GM12872 (cell line): ENCODE measurements around the gene PCED1B.

Experiments
- TF ChIP-seq, protein P1 (sequence below): IDR thresholded peaks from 3 replicates; pipeline ENCODE4 v1.5.1; 2011; ENCODE audit warnings: low read depth, mild to moderate bottlenecking, low read length, moderate library complexity; ENCODE audit not compliant: insufficient read depth

Gene PCED1B

DNA sequence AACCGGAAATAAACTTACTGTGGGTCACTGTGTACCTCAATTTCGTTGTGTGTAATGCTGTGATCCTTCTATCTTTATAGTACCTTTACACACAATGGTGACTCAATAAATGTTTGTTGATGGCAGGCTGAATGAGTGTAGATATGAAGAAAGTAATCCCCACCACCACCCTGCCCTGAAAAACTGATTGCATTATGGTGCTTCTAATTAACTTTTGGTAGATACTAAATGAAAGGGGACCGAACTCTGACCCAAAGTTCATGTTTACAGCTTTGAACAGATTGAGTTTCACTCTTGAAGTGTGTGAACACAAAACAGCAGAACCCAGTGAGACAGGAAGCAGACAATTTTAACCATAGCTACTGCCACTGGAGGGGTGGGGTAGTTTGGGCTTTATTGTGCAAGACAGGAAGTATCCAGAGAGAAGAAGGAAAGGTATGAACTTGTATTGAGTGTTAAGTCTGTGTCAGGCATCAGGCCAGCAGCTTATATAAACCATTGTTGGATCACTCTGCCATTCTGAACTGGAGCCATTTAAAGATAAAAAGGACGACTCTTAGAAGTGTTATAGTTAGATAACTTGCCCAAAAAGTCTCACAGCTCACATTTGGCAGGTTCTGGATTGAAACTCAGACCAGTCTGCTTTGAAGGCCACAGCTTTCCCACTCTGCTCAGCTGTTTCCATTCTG is 197.3 kb downstream of the PCED1B start:
- TF ChIP-seq, protein P1, sequence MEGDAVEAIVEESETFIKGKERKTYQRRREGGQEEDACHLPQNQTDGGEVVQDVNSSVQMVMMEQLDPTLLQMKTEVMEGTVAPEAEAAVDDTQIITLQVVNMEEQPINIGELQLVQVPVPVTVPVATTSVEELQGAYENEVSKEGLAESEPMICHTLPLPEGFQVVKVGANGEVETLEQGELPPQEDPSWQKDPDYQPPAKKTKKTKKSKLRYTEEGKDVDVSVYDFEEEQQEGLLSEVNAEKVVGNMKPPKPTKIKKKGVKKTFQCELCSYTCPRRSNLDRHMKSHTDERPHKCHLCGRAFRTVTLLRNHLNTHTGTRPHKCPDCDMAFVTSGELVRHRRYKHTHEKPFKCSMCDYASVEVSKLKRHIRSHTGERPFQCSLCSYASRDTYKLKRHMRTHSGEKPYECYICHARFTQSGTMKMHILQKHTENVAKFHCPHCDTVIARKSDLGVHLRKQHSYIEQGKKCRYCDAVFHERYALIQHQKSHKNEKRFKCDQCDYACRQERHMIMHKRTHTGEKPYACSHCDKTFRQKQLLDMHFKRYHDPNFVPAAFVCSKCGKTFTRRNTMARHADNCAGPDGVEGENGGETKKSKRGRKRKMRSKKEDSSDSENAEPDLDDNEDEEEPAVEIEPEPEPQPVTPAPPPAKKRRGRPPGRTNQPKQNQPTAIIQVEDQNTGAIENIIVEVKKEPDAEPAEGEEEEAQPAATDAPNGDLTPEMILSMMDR, result no peak

DNA sequence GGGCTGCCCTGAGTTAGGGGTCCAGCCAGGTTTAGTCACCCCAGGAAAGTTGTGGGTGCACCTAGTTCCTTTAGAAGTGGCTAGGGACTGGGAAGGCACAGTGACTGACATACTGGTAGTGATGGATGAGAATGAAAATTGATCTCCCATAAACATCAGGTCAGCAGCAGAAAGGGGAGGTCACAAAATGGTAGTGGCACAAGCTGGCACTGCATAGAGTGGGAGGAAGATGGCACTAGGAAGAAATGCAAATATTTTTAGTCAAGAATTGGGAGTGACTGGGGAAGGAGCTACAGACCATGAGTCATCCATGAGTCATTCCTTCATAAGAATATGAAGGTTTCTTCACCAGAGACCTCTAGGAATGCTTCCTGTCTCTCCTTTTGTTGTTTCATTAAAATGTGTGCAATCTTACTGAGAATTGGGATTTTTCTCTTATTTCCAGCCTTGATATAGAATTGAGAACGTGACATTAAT is 198.6 kb downstream of the PCED1B start:
- TF ChIP-seq, protein P1, result no peak

DNA sequence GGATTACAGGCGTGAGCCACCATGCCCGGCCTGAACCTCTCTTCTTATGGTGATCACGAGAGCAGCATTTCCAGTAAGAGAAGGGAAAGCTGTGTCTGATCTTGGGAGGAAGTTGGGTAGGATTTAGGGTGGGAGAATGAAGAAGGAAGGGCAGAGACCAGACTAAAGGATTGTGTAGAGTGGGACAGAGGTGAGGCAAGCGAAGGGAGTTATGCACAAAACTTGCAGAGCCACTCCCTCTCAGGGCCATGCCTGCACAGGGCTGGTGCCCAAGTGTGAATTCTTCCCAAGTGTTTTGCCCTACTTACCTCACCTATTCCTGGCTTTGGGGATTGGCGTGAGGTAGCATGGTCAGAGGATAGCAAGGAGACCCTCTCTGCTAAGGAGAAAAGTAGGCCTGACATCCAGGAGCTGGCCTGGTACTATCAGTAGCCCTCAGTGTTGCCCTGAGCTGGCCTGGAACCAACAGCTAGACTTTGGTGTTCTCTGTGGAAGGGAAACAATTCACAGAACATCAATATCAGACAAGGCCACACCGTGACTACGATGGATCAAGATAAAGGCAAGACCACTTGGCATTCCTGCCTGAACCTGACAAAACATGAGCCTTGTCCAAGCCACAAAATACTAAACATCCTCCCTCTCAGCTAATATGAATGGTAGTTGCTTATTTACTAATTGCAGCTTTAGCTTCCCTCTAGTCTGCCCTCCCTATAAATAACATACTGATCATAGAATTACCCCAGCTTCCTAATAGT is 201.3 kb downstream of the PCED1B start:
- TF ChIP-seq, protein P1, result no peak

DNA sequence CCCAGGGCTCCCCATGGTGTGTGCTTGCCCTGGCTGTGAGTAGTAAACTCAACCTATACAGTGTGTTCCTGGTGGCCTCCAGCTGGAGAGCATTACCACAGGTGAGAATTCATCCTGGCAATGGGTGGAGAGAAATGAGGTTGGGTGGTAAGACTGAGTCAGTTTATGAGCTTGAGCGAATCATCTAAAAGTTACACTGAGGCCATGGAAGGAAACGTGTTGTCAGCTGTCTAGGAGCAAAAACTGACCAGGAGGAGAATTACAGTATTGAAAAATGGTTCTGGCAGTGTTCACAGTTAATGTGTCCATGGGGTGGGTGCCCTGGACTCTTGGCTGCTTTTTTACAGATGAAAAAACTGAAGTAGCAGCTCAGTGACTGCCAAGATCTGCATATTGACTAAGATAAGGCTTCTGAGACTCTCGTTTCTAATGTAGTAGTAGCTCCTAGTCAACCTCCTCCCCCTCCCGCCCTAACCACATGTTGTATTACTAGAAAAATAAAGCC is 202.3 kb downstream of the PCED1B start:
- TF ChIP-seq, protein P1, result no peak

DNA sequence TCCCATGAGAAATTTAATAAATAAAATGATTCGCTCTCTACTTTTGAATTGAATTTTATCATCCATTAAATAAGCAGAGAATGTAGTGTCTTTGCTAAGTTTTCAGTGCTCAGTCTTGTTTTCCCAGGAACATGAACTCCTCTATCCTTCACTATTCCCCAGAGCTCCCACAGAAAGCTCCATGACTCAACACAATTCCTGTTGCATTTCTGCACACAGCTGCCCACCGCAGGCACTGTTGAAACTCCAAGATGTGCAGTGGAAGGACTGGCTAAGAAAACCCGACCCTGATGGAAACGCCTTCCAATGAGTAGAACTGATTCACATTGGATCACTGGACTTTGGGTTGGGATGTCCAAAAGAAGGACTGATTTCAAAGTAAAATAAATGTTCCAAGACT is 202.8 kb downstream of the PCED1B start:
- TF ChIP-seq, protein P1, result no peak
